Smooth muscle cell (in vitro differentiated cells): ENCODE results near the gene SFTPB. TPM values are rescaled to one million over a fixed set of nuclear protein-coding genes. Genes with fewer than 3 reads are reported as not detected.

Source experiments
- DNase-seq: peaks from one replicate; lab custom pipeline; 2025; ENCODE audit not compliant: unreplicated experiment; lab: John Stamatoyannopoulos, UW
- H2AFZ ChIP-seq: fragments of 200-600 bp; sonication (generic); 2 replicates; pipeline ENCODE4 v1.6.0; 2016; ENCODE audit warnings: antibody characterized with exemption, low read depth, mild to moderate bottlenecking
- H3F3A ChIP-seq: fragments of 200-600 bp; sonication (generic); 2 replicates; pipeline ENCODE4 v1.6.0; 2017; ENCODE audit warnings: antibody characterized with exemption, low read depth
- H3K27ac ChIP-seq: fragments of 200-600 bp; sonication (generic); 2 replicates; pipeline ENCODE4 v1.5.1; 2016; ENCODE audit warnings: low read depth, mild to moderate bottlenecking
- H3K27me3 ChIP-seq: fragments of 200-600 bp; sonication (generic); 2 replicates; pipeline ENCODE4 v1.6.1; 2016; ENCODE audit warnings: low read depth, mild to moderate bottlenecking
- H3K36me3 ChIP-seq: fragments of 200-600 bp; sonication (generic); 2 replicates; pipeline ENCODE4 v1.5.1; 2016; ENCODE audit warnings: low read depth
- H3K4me1 ChIP-seq: fragments of 200-600 bp; sonication (generic); 2 replicates; pipeline ENCODE4 v1.5.1; 2016; ENCODE audit warnings: low read depth
- H3K4me2 ChIP-seq: fragments of 200-600 bp; sonication (generic); 2 replicates; pipeline ENCODE4 v1.6.0; 2016; ENCODE audit warnings: mild to moderate bottlenecking
- H3K4me3 ChIP-seq: fragments of 200-600 bp; sonication (generic); 2 replicates; pipeline ENCODE4 v1.5.1; 2016; ENCODE audit warnings: mild to moderate bottlenecking
- H3K79me2 ChIP-seq: fragments of 200-600 bp; sonication (generic); 2 replicates; pipeline ENCODE4 v1.6.0; 2016; ENCODE audit warnings: low read depth, mild to moderate bottlenecking
- H3K9ac ChIP-seq: fragments of 200-600 bp; sonication (generic); 2 replicates; pipeline ENCODE4 v1.6.0; 2016; ENCODE audit warnings: low read depth
- H3K9me3 ChIP-seq: fragments of 200-600 bp; sonication (generic); replicated peaks from 2 replicates; pipeline ENCODE4 v1.5.1; 2016; ENCODE audit warnings: low read depth
- H4K20me1 ChIP-seq: fragments of 200-600 bp; sonication (generic); 2 replicates; pipeline ENCODE4 v1.6.0; 2016; ENCODE audit warnings: low read depth
- WGBS: methylation state at CpG from one replicate; pipeline ENCODE4 v1.1.7; 2016; ENCODE audit warnings: low lambda C conversion rate; 5-methylcytosine and 5-hydroxymethylcytosine counted together
- polyA plus RNA-seq: library from polyadenylated mRNA; unstranded; fragments of >200 nt; fragmentation: Nextera tagmentation; extraction: Ambion mirVana; gene quantifications from 2 replicates; pipeline ENCODE4 v1.2.1, GENCODE V29; 2016
- total RNA-seq: library from RNA; depleted of rRNA; stranded (reverse); fragments of >200 nt; gene quantifications from 2 replicates; pipeline ENCODE4 v1.2.3, GENCODE V29; 2014
- TF ChIP-seq, protein P1 (sequence below): fragments of 200-600 bp; sonication (generic); IDR thresholded peaks from 2 replicates; pipeline ENCODE4 v1.5.1; 2017; ENCODE audit warnings: borderline replicate concordance, mild to moderate bottlenecking, antibody characterized with exemption; ENCODE audit not compliant: insufficient read depth, poor library complexity, severe bottlenecking

Gene SFTPB
- total and polyA plus RNA-seq, 2 experiments from 2014 or later: not detected

GRCh38 chr2:85706063-85706462 lies 38.1 kb upstream of the SFTPB start:
- Histone ChIP-seq H3F3A (peaks cover 3% of the 10 kb centered on the region), H3K79me2 (no peaks in the 10 kb centered on the region), H2AFZ (no peak overlapping the region), H3K4me2 (no peak overlapping the region), H3K4me1 (peaks cover 4% of the 10 kb centered on the region), H3K36me3 (no peaks in the 10 kb centered on the region), H4K20me1 (no peaks in the 10 kb centered on the region), H3K4me3 (no peak overlapping the region), H3K27me3 (peaks cover 4% of the 10 kb centered on the region), H3K27ac (no peak overlapping the region), H3K9ac (no peak overlapping the region), H3K9me3 (no peaks in the 10 kb centered on the region)
- TF ChIP-seq, protein P1, sequence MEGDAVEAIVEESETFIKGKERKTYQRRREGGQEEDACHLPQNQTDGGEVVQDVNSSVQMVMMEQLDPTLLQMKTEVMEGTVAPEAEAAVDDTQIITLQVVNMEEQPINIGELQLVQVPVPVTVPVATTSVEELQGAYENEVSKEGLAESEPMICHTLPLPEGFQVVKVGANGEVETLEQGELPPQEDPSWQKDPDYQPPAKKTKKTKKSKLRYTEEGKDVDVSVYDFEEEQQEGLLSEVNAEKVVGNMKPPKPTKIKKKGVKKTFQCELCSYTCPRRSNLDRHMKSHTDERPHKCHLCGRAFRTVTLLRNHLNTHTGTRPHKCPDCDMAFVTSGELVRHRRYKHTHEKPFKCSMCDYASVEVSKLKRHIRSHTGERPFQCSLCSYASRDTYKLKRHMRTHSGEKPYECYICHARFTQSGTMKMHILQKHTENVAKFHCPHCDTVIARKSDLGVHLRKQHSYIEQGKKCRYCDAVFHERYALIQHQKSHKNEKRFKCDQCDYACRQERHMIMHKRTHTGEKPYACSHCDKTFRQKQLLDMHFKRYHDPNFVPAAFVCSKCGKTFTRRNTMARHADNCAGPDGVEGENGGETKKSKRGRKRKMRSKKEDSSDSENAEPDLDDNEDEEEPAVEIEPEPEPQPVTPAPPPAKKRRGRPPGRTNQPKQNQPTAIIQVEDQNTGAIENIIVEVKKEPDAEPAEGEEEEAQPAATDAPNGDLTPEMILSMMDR: no peak
- WGBS: 85% methylated on average over 6 of the region's 6 CpGs
- no peak for DNase-seq

GRCh38 chr2:85705680-85706039 lies 37.7 kb upstream of the SFTPB start:
- H3K4me2 ChIP-seq: no peak overlapping the region
- no peaks in the 10 kb centered on the region for H3K79me2 ChIP-seq
- peaks cover 3% of the 10 kb centered on the region for H3F3A ChIP-seq
- no peaks in the 10 kb centered on the region for H3K36me3 ChIP-seq
- no peak overlapping the region for H3K27ac ChIP-seq
- peaks cover 4% of the 10 kb centered on the region for H3K27me3 ChIP-seq
- TF ChIP-seq, protein P1: no peak
- H3K4me3 ChIP-seq: no peak overlapping the region
- WGBS: 84% methylated on average over 2 of the region's 2 CpGs
- H4K20me1 ChIP-seq: no peaks in the 10 kb centered on the region
- peaks cover 4% of the 10 kb centered on the region for H3K4me1 ChIP-seq
- H3K9ac ChIP-seq: no peak overlapping the region
- DNase-seq: no peak
- H2AFZ ChIP-seq: no peak overlapping the region
- H3K9me3 ChIP-seq: no peaks in the 10 kb centered on the region

- WGBS: 58% methylated on average over 8 of the region's 8 CpGs
- Histone ChIP-seq H3K27me3 (peaks cover 4% of the 10 kb centered on the region), H3K4me1 (peaks cover 4% of the 10 kb centered on the region), H3K4me3 (no peak overlapping the region), H3K79me2 (no peaks in the 10 kb centered on the region), H2AFZ (no peak overlapping the region), H3K36me3 (no peaks in the 10 kb centered on the region), H3F3A (peaks cover 3% of the 10 kb centered on the region), H3K9me3 (no peaks in the 10 kb centered on the region), H4K20me1 (no peaks in the 10 kb centered on the region), H3K4me2 (no peak overlapping the region), H3K9ac (no peak overlapping the region), H3K27ac (no peak overlapping the region)
- TF ChIP-seq, protein P1: no peak
- no peak for DNase-seq
These were observed 37.0 kb upstream of the SFTPB start for GRCh38 chr2:85704800-85705679.

- Histone ChIP-seq H2AFZ (no peak overlapping the region), H3K27ac (no peak overlapping the region), H3K4me3 (no peak overlapping the region), H3K27me3 (peaks cover 4% of the 10 kb centered on the region), H3K79me2 (no peaks in the 10 kb centered on the region), H3K9me3 (no peaks in the 10 kb centered on the region), H3K36me3 (no peaks in the 10 kb centered on the region), H3K9ac (no peak overlapping the region), H3F3A (peaks cover 3% of the 10 kb centered on the region), H4K20me1 (no peaks in the 10 kb centered on the region), H3K4me1 (peaks cover 4% of the 10 kb centered on the region), H3K4me2 (no peak overlapping the region)
- no peak for DNase-seq
- TF ChIP-seq, protein P1: no peak
- WGBS: 90% methylated on average over 3 of the region's 3 CpGs
These were observed 36.0 kb upstream of the SFTPB start for GRCh38 chr2:85704038-85704437.
